Right lung (tissue), 10 donors: Measurements from ENCODE around the gene CDK5RAP2. TPM values are rescaled to one million over a fixed set of nuclear protein-coding genes. Genes with fewer than 3 reads are reported as not detected.
"Not testable (repeated sequence)": the region's sequence is repeated elsewhere in the genome, so short reads cannot be mapped to it uniquely, and the experiment has no call there.

Experiments
- DNase-seq, 2 donors: peaks; one replicate each; pipeline ENCODE4 v3.0.0-alpha.2; 2013
- long read RNA-seq, 8 donors: transcript quantifications; one replicate each; lab custom pipeline, GENCODE V29; 2026
- polyA plus RNA-seq, 5 donors: library from polyadenylated mRNA; unstranded; fragments of 120-200 nt; gene quantifications; one replicate each; pipeline versions ENCODE4 v1.2.1 to v1.2.3, GENCODE V29; 2013; ENCODE audit warnings: inconsistent platforms in 1 of 5, low replicate concordance in 1 of 5; ENCODE audit not compliant: insufficient read length in 5 of 5, insufficient read depth in 1 of 5

Gene CDK5RAP2
- 10 to 100 TPM; 51.7 to 75.6 (median 68.1) TPM for polyA plus RNA-seq
- long read RNA-seq, donor 1, full-length matches to known transcripts, result 9 of 29 reads
- long read RNA-seq, donor 1, partial matches to known transcripts, result 20 of 29 reads
- long read RNA-seq, donor 1, other reads (novel, unspliced or antisense), result 0 of 29 reads
- long read RNA-seq, donor 2, partial matches to known transcripts, result 0 of 5 reads
- long read RNA-seq, donor 2, other reads (novel, unspliced or antisense), result 0 of 5 reads
- long read RNA-seq, donor 3, partial matches to known transcripts, result 0 of 7 reads
- long read RNA-seq, donor 3, other reads (novel, unspliced or antisense), result 0 of 7 reads
- long read RNA-seq, donor 4, partial matches to known transcripts, result 0 of 4 reads
- long read RNA-seq, donor 4, other reads (novel, unspliced or antisense), result 0 of 4 reads
- long read RNA-seq, donor 5, transcript CDK5RAP2-217 (5 exons, 1,269 nt), result major isoform, 5 of 25 reads
- long read RNA-seq, donor 5, partial matches to known transcripts, result 17 of 25 reads
- long read RNA-seq, donor 5, other reads (novel, unspliced or antisense), result 0 of 25 reads
- long read RNA-seq, donor 6, full-length matches to known transcripts, result 3 of 14 reads
- long read RNA-seq, donor 6, partial matches to known transcripts, result 11 of 14 reads
- long read RNA-seq, donor 6, other reads (novel, unspliced or antisense), result 0 of 14 reads
- long read RNA-seq, donor 7, partial matches to known transcripts, result 0 of 1 reads
- long read RNA-seq, donor 7, other reads (novel, unspliced or antisense), result 0 of 1 reads
- long read RNA-seq, donor 8, partial matches to known transcripts, result 0 of 3 reads
- long read RNA-seq, donor 8, other reads (novel, unspliced or antisense), result 0 of 3 reads

GRCh38 chr9:120580051-120580896, at the start of gene CDK5RAP2:
Gene CDK5RAP2, minus strand, starts transcription at chr9:120580167. Its CDS starts 189 bp downstream, at chr9:120579978.
- DNase-seq, result peak; percentile 94 to 95

GRCh38 chr9:120628925-120629497, 49.0 kb upstream of the CDK5RAP2 start:
- not testable (repeated sequence) for DNase-seq

GRCh38 chr9:120628207-120628924, 48.4 kb upstream of the CDK5RAP2 start:
- DNase-seq, result no peak

- no peak for DNase-seq
Observed at GRCh38 chr9:120627073-120627472, 47.1 kb upstream of the CDK5RAP2 start.

- DNase-seq, result no peak
Observed at GRCh38 chr9:120626512-120626911, 46.5 kb upstream of the CDK5RAP2 start.

GRCh38 chr9:120625222-120625621, 45.3 kb upstream of the CDK5RAP2 start:
- DNase-seq, result no peak

- DNase-seq, result no peak
Observed at GRCh38 chr9:120622790-120623189, 42.8 kb upstream of the CDK5RAP2 start.

- DNase-seq, result no peak
Observed at GRCh38 chr9:120621941-120622340, 42.0 kb upstream of the CDK5RAP2 start.

- DNase-seq, result peak; percentile 42 to 69
Observed at GRCh38 chr9:120619751-120620655, 40.0 kb upstream of the CDK5RAP2 start.

GRCh38 chr9:120616966-120617935, 37.3 kb upstream of the CDK5RAP2 start:
- DNase-seq, result no peak

GRCh38 chr9:120612218-120612617, 32.3 kb upstream of the CDK5RAP2 start:
- no peak for DNase-seq

GRCh38 chr9:120611690-120612068, 31.7 kb upstream of the CDK5RAP2 start:
- DNase-seq, result no peak

- no peak for DNase-seq
Observed at GRCh38 chr9:120610975-120611689, 31.2 kb upstream of the CDK5RAP2 start.

GRCh38 chr9:120609636-120610035, 29.7 kb upstream of the CDK5RAP2 start:
- no peak for DNase-seq

- no peak for DNase-seq
Observed at GRCh38 chr9:120608421-120608820, 28.5 kb upstream of the CDK5RAP2 start.

GRCh38 chr9:120603591-120603990, 23.6 kb upstream of the CDK5RAP2 start:
- DNase-seq, result no peak

GRCh38 chr9:120603010-120603409, 23.0 kb upstream of the CDK5RAP2 start:
- DNase-seq, result no peak

GRCh38 chr9:120593955-120594277, 13.9 kb upstream of the CDK5RAP2 start:
- DNase-seq, result no peak
